HS-5 (cell line): Measurements from ENCODE around the gene KIAA0753.

Source experiments
- DNase-seq: peaks from one replicate; pipeline ENCODE4 v3.0.0-alpha.2; 2012; ENCODE audit warnings: low read depth

The KIAA0753 gene

GRCh38 chr17:6641247-6641863, 844 bp upstream of the KIAA0753 start:
- no peak for DNase-seq

GRCh38 chr17:6639586-6640535, 650 bp downstream of the KIAA0753 start:
- DNase-seq, result no peak

- DNase-seq, result no peak
Measured at GRCh38 chr17:6639014-6639585, 1.4 kb downstream of the KIAA0753 start.

- DNase-seq, result no peak
Measured at GRCh38 chr17:6638046-6638908, 2.2 kb downstream of the KIAA0753 start.

- DNase-seq, result no peak
Measured at GRCh38 chr17:6637458-6637840, 3.1 kb downstream of the KIAA0753 start.

- no peak for DNase-seq
Measured at GRCh38 chr17:6636616-6637457, 3.7 kb downstream of the KIAA0753 start.

- no peak for DNase-seq
Measured at GRCh38 chr17:6636105-6636504, 4.4 kb downstream of the KIAA0753 start.

- no peak for DNase-seq
Measured at GRCh38 chr17:6633263-6633662, 7.2 kb downstream of the KIAA0753 start.

GRCh38 chr17:6632530-6632929, 8.0 kb downstream of the KIAA0753 start:
- no peak for DNase-seq

- no peak for DNase-seq
Measured at GRCh38 chr17:6630390-6630789, 10.1 kb downstream of the KIAA0753 start.

GRCh38 chr17:6627019-6627418, 13.5 kb downstream of the KIAA0753 start:
- no peak for DNase-seq

GRCh38 chr17:6626616-6627015, 13.9 kb downstream of the KIAA0753 start:
- no peak for DNase-seq

- DNase-seq, result no peak
Measured at GRCh38 chr17:6623941-6624340, 16.6 kb downstream of the KIAA0753 start.

- DNase-seq, result no peak
Measured at GRCh38 chr17:6611231-6611630, 29.3 kb downstream of the KIAA0753 start.

GRCh38 chr17:6610011-6610410, 30.5 kb downstream of the KIAA0753 start:
- DNase-seq, result no peak

GRCh38 chr17:6608321-6608720, 32.2 kb downstream of the KIAA0753 start:
- no peak for DNase-seq

- DNase-seq, result no peak
Measured at GRCh38 chr17:6605142-6605541, 35.4 kb downstream of the KIAA0753 start.

GRCh38 chr17:6603744-6604325, 36.7 kb downstream of the KIAA0753 start:
- no peak for DNase-seq

GRCh38 chr17:6602141-6602540, 38.4 kb downstream of the KIAA0753 start:
- DNase-seq, result no peak

- no peak for DNase-seq
Measured at GRCh38 chr17:6599364-6599763, 41.1 kb downstream of the KIAA0753 start.

GRCh38 chr17:6597727-6598126, 42.8 kb downstream of the KIAA0753 start:
- no peak for DNase-seq
